Measurements from ENCODE around the gene HDAC9.

HDAC9 gene

GRCh38 chr7:18858232-18858631 is 362.7 kb downstream of the HDAC9 start:
- DNase-seq: no peak

GRCh38 chr7:18859318-18859717 is 363.8 kb downstream of the HDAC9 start:
- no peak for DNase-seq

DNA sequence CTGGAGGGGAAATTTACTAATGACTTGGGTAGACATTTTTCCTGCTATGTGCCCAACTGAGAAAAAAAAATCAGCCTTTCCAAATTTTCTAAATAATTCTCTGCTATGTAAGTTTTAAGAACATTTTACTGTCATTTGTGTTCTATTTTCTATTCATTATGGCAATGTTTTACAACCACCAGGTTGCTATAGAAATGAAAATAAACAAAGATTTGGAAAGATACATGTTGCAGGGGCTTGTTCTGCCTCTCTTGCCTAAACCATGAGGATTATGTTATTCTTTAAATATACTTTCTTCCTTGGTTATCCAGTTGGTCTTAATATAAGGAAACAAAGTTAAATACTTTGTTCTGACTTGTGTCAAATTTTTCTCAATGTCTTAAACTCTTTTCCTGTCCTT is 364.7 kb downstream of the HDAC9 start:
- DNase-seq: no peak

DNA sequence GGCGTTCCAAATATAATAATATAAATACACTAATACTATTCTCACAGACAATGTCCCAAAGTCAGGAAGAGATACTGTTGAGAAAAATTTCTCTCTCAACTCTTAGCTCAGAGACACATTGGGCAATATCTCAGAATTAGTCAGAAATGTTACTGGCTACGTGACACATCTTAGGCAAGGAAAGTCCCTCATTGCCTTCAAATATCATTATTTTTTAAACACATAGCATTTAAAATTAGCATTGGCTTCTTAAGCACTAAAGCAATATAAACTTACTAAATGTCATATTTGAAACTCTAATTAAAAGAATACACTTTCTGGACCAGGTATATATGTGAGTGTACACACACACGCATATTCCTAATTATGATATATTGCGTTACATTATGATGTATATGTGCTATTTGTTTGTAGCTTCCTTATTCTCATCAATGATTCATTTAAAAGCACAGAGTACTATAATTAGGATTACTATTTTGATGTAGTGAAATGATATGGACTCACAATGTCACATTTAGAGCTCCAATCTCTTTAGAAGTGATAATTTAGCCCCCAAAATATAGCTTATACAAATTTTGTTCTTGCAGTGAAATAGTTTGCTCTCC is 366.1 kb downstream of the HDAC9 start:
- no peak for DNase-seq

GRCh38 chr7:18864967-18865366 is 369.4 kb downstream of the HDAC9 start:
- no peak for DNase-seq

DNA sequence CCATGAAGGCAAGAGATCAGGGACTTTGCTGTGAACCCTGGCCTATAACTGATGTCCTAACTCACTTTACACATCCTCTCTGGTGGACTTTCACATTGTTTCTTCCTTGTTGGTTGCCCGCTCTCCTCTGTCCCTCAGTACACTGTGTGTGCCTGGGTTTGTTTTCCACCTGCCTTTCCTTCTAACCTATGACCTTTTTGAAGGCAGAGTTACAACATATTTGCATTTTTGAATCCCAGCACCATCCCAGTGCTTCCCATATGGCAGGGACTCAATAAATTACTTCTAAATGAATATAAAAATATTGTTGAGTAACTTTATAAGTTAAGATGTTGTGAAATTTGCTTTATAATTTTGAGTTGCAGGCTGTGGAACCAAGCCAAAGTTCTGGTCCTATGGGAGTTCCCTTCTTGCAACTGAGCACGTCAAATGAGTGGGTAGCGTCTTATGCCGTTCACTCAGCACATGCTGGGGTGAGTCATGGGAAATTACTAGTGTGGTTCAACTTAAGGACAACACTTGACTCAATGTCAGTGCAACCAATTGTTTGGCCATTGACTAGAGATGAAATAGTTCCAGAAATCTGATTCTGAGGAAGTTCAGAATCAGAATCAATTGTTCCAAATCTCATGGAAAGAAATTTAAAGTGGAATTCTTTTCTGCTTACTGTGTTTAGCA is 370.9 kb downstream of the HDAC9 start:
- DNase-seq: no peak

GRCh38 chr7:18872344-18872743 is 376.8 kb downstream of the HDAC9 start:
- DNase-seq: no peak

GRCh38 chr7:18873734-18874336 is 378.3 kb downstream of the HDAC9 start:
- DNase-seq: no peak

- DNase-seq: no peak
Measured at GRCh38 chr7:18874880-18875279, 379.3 kb downstream of the HDAC9 start.

- DNase-seq: no peak
Measured at GRCh38 chr7:18877874-18878273, 382.3 kb downstream of the HDAC9 start.

DNA sequence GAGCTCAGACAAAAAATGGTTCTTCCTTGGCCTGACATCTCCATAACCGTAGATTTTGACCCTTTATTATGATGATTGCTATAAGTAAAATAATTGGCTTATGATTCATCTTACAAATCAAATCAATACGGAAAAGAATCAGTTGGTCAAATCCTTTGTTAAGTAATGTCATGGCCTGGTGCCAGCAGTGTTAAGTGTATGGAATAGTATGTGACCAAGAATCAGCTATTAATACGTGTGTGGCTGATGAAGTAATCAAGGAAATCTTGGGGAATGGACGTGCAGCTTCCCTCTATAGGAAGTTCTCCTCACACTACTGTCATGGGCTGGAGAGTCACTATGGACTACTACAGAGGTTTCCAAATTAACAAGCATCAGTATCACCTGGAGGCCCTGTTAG is 391.3 kb downstream of the HDAC9 start:
- no peak for DNase-seq

DNA sequence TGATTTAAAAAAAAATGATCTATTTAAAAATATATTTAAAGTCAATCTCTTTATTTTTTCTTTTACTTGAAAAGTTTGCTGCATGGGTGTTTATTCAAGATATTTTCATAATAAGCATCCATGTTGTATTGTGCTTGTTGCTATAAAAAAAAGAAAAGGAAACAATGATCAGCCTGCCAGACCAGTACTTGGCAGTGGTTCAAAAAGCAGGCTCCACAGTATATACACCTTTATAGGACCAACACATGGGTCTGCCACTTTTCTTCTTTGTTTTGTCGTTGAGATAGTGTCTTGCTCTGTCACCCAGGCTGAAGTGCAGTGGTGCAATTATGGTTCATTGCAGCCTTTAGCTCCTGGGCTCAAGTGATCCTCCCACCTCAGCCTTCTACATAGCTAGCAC is 393.9 kb downstream of the HDAC9 start:
- DNase-seq: no peak

DNA sequence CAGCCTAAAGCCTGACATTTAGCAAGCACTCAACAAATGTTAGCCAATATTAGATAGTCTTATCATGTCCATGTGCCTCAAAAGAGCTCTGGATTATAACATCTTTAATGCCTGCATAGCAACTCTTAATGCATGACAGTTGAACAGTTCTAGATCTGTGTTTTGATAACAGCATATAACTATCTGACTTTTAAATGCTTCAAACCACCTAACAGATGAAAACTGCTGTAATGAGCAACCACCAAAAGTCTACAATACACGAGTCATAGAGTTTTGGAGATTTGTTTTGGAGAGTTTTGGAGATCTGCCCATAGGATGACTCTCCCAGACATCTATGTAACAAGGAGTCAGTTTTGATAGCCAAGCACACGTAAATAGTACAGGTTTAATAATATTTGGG is 394.6 kb downstream of the HDAC9 start:
- no peak for DNase-seq

GRCh38 chr7:18890885-18891621 is 395.5 kb downstream of the HDAC9 start:
- DNase-seq: no peak

DNA sequence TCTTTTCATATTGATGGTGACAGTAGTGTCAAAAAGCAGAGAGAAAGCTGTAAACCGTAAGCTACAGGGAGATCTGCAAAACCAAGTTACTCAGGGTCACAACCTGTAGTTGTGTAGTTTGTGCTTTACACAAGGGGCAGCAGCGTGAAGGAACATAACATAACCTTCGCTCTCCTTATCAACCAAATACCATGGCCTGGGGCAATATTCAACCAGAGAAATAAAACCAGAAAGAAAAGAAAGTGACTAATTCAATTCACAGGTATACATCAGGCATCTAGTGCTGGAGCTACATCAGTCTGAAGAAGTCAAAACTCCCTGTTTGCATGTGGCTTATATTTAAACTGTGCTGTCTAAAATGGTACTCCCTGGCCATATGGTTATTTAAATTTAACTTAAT is 397.6 kb downstream of the HDAC9 start:
- no peak for DNase-seq

- no peak for DNase-seq
Measured at GRCh38 chr7:18894155-18894554, 398.6 kb downstream of the HDAC9 start.

- no peak for DNase-seq
Measured at GRCh38 chr7:18895456-18895855, 399.9 kb downstream of the HDAC9 start.

GRCh38 chr7:18896343-18896975 is 400.9 kb downstream of the HDAC9 start:
- no peak for DNase-seq

DNA sequence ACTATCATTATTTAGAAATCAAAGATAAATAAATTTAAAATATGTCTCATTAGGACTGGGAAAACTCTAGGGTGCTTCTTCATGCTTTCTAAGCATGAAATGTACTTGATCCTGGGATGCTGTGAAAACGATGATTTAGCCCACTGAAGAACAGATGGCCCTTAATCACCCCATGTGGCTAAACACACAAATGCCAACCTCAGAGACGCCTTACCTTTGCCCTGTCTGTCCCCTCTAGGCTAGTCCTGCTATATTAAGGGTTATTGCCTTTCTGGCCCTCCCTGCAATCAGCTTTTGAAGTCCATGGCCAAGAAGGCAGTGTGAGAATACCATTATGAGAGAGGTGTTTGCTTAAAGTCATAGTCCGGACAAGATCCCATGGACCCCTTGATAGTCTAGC is 404.7 kb downstream of the HDAC9 start:
- DNase-seq: no peak

DNA sequence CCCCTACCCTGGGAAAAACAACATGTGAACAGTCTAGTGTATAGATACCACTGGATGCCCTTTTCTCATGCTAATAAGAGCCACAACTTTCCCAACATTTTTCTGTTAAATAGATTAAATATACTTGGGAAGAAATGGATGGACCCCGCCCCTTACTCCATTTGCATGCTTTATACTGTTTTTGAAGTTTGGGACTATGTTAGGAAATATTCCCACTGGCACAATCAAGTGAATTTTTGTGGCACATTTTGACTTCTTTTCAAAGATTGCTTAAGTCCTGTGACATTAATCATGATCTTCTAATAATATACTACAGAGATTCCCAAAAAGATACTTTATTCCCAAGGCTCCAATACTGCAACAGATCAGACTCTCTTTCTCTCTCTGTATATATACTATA is 405.3 kb downstream of the HDAC9 start:
- no peak for DNase-seq

DNA sequence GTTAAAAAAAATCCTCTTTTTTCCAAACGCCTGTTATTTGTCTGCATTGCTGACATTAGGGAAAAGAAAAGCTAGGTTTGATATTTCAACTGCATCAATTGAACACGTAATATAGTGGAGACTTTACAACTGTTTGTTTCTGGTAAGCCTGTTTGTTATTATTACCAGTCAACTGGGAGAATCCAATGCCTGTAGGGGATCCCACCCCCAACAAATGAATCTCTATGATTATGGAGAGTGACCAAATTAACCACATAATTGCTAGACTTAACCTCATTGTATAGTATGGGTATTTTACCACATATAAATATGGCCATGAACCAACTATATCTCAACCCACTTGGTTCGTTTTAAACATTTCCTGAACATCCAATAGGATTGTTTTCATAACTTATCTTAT is 405.8 kb downstream of the HDAC9 start:
- no peak for DNase-seq

GRCh38 chr7:18901982-18902421 is 406.5 kb downstream of the HDAC9 start:
- no peak for DNase-seq

GRCh38 chr7:18902892-18903291 is 407.3 kb downstream of the HDAC9 start:
- DNase-seq: no peak
